HAP-1 (cell line): ENCODE data around the gene FBN2.

Source experiments
- DNase-seq, 2 experiments: peaks; one replicate each; pipeline ENCODE4 v3.0.0-alpha.2; 2016 to 2020; ENCODE audit warnings: low spot score in 2 of 2
- H3K27me3 ChIP-seq: fragments of 250-450 bp; sonication (Bioruptor Pico); 2 replicates; pipeline ENCODE4 v1.5.1; 2020; ENCODE audit warnings: low read depth, mild to moderate bottlenecking, moderate library complexity
- H3K36me3 ChIP-seq: fragments of 250-450 bp; sonication (Bioruptor Pico); replicated peaks from 2 replicates; pipeline ENCODE4 v1.5.1; 2020; ENCODE audit warnings: mild to moderate bottlenecking
- H3K4me1 ChIP-seq: fragments of 250-450 bp; sonication (Bioruptor Pico); 2 replicates; pipeline ENCODE4 v1.5.1; 2020; ENCODE audit warnings: mild to moderate bottlenecking
- H3K4me3 ChIP-seq: fragments of 250-450 bp; sonication (Bioruptor Pico); 2 replicates; pipeline ENCODE4 v1.5.1; 2020; ENCODE audit warnings: mild to moderate bottlenecking, moderate library complexity
- H3K9me3 ChIP-seq: fragments of 250-450 bp; sonication (Bioruptor Pico); 2 replicates; pipeline ENCODE4 v1.5.1; 2020; ENCODE audit warnings: mild to moderate bottlenecking, moderate library complexity
- in situ Hi-C: fragments of 300-500 bp; cut with MboI; formaldehyde crosslinking; loops from 3 replicates; pipeline ENCODE4 v1.14.3; 2020; ENCODE audit warnings: low sequenced_read_pairs, inconsistent platforms, mixed read lengths

FBN2 gene

GRCh38 chr5:128317481-128317880 is 220.6 kb downstream of the FBN2 start:
- in situ Hi-C loops, result no loop called here
- no peak for DNase-seq

DNA sequence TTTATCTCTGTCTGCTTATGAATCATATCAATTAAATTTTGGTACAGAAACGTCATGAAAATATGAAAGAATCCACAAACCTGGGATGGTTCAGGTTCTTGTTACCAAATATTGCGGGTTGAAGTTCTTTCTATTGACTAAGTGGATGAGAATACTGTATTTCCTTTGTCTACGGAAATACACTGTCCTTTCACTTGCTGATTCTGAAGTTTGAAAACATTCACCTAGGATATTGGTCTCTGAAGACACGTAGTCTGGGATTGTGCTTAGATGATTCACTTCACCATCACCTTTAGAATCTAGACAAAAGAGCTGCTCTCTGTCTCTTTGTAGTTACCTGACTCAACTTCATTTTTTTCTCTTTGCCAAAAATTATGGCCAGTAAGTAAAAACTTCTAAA is 222.4 kb downstream of the FBN2 start:
- no peaks in the 10 kb centered on the region for H3K9me3 ChIP-seq
- no peaks in the 10 kb centered on the region for H3K4me1 ChIP-seq
- no peaks in the 10 kb centered on the region for H3K27me3 ChIP-seq
- DNase-seq, result no peak
- in situ Hi-C loops, result no loop called here
- no peak overlapping the region for H3K4me3 ChIP-seq
- no peaks in the 10 kb centered on the region for H3K36me3 ChIP-seq

More at GRCh38 chr5:128317481-128317880, 220.6 kb downstream of the FBN2 start:
- Histone ChIP-seq H3K27me3 (no peaks in the 10 kb centered on the region), H3K4me3 (no peak overlapping the region), H3K36me3 (no peaks in the 10 kb centered on the region), H3K4me1 (no peaks in the 10 kb centered on the region), H3K9me3 (no peaks in the 10 kb centered on the region)

DNA sequence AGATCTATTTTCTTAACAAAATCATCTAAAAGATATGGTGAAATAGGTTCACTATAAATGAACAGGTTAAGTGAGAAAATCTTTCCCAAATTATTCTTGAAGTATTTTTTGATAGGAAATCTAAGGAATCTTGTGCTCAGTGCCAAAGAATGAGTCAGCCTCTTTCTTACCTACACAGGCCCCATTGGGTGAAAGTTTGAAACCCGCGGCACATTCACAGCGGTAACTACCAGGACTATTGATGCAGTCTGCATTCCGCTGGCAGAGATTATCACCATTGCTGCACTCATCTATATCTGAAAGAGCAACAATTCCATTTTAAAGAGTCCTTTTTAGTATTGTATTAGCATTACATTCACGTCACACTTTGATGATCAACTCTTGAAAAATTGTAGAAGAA is 232.7 kb downstream of the FBN2 start:
- no peaks in the 10 kb centered on the region for H3K27me3 ChIP-seq
- H3K4me3 ChIP-seq, result no peak overlapping the region
- in situ Hi-C loops, result no loop called here
- H3K4me1 ChIP-seq, result peaks cover 4% of the 10 kb centered on the region; the same call in 1 of the 2 replicates
- H3K36me3 ChIP-seq, result peaks cover 39% of the 10 kb centered on the region
- no peaks in the 10 kb centered on the region for H3K9me3 ChIP-seq
- DNase-seq, result no peak

GRCh38 chr5:128304791-128305190 is 233.3 kb downstream of the FBN2 start:
- no peak for DNase-seq
- peaks cover 44% of the 10 kb centered on the region for H3K36me3 ChIP-seq

DNA sequence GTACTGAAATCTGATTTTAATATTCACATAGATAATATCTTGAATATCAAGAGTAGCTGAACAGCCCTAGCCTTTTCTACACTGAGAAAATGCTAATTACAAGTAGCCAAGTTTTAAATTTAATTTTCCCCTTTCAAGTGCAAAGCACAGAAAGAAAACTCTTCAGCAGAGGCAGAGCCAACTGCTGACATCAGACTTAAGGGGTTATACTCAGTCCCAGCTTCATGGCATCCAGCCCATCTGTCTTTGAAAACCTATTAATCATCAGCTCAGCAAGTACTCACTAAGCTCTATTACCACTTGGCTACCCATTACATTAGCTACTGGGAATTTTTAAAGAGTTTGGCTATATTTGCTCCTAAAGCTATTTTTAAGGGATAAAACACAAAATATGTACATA is 234.0 kb downstream of the FBN2 start:
- Histone ChIP-seq H3K9me3 (no peaks in the 10 kb centered on the region), H3K36me3 (peaks cover 42% of the 10 kb centered on the region), H3K27me3 (no peaks in the 10 kb centered on the region), H3K4me1 (peaks cover 4% of the 10 kb centered on the region; the same call in 1 of the 2 replicates), H3K4me3 (no peak overlapping the region)
- in situ Hi-C loops, result no loop called here
- no peak for DNase-seq

More at GRCh38 chr5:128304791-128305190, 233.3 kb downstream of the FBN2 start:
- H3K4me1 ChIP-seq, result peaks cover 4% of the 10 kb centered on the region; the same call in 1 of the 2 replicates
- no peak overlapping the region for H3K4me3 ChIP-seq
- in situ Hi-C loops, result no loop called here
- H3K9me3 ChIP-seq, result no peaks in the 10 kb centered on the region
- H3K27me3 ChIP-seq, result no peaks in the 10 kb centered on the region

GRCh38 chr5:128303593-128303992 is 234.5 kb downstream of the FBN2 start:
- in situ Hi-C loops, result no loop called here
- Histone ChIP-seq H3K4me3 (no peak overlapping the region), H3K36me3 (peaks cover 38% of the 10 kb centered on the region), H3K4me1 (peaks cover 4% of the 10 kb centered on the region; the same call in 1 of the 2 replicates), H3K9me3 (no peaks in the 10 kb centered on the region), H3K27me3 (no peaks in the 10 kb centered on the region)
- no peak for DNase-seq

GRCh38 chr5:128300181-128300580 is 237.9 kb downstream of the FBN2 start:
- no peaks in the 10 kb centered on the region for H3K27me3 ChIP-seq
- in situ Hi-C loops, result no loop called here
- H3K9me3 ChIP-seq, result no peaks in the 10 kb centered on the region
- peaks cover 34% of the 10 kb centered on the region for H3K36me3 ChIP-seq
- no peak overlapping the region for H3K4me3 ChIP-seq
- H3K4me1 ChIP-seq, result no peaks in the 10 kb centered on the region
- no peak for DNase-seq

GRCh38 chr5:128290152-128290858 is 247.7 kb downstream of the FBN2 start:
- Histone ChIP-seq H3K4me3 (no peak overlapping the region), H3K4me1 (no peaks in the 10 kb centered on the region), H3K27me3 (no peaks in the 10 kb centered on the region), H3K9me3 (no peaks in the 10 kb centered on the region), H3K36me3 (peaks cover 18% of the 10 kb centered on the region)
- in situ Hi-C loops, result no loop called here
- no peak for DNase-seq

DNA sequence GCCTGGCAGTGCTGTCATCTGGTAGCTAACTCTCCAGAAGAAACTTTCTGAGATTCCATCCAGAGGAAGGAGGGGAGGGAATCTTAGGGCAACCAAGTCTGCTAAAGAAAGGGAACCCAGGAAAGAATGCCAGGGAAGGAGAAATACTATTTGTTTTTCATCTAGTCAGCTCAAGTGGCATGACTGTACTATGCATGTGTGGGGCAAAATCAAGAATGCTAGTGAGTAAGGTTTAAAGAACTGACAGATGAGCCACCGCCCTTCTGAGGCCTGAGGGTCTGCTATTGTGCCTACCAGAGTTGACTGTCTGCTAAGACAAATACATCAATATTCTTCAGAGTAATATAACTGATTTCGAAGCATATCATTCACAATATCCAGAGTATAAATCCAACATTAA is 250.3 kb downstream of the FBN2 start:
- no peak for DNase-seq
- no peaks in the 10 kb centered on the region for H3K4me1 ChIP-seq
- no peaks in the 10 kb centered on the region for H3K9me3 ChIP-seq
- H3K36me3 ChIP-seq, result peaks cover 18% of the 10 kb centered on the region
- no peak overlapping the region for H3K4me3 ChIP-seq
- H3K27me3 ChIP-seq, result no peaks in the 10 kb centered on the region
- in situ Hi-C loops, result no loop called here

DNA sequence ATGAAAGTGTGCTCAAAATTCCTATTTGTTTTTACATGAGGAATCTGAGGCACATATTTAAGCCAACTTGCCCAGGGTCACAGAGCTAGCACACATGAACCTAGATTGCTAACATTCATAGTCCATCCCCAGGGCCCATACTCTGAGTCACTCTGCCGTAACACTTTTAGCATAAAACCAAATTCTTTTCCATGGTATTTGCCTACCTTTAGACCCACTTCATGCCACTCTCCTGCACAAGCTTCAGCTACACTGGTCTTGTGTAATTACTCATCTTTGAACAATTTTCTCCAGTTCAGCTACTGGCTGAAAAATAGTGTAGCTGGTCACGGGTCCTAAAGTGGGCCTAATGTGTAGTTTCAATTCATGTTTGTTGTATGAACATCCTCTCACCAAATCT is 253.8 kb downstream of the FBN2 start:
- Histone ChIP-seq H3K27me3 (no peaks in the 10 kb centered on the region), H3K9me3 (no peaks in the 10 kb centered on the region), H3K36me3 (peaks cover 18% of the 10 kb centered on the region), H3K4me3 (no peak overlapping the region), H3K4me1 (no peaks in the 10 kb centered on the region)
- in situ Hi-C loops, result no loop called here
- no peak for DNase-seq

DNA sequence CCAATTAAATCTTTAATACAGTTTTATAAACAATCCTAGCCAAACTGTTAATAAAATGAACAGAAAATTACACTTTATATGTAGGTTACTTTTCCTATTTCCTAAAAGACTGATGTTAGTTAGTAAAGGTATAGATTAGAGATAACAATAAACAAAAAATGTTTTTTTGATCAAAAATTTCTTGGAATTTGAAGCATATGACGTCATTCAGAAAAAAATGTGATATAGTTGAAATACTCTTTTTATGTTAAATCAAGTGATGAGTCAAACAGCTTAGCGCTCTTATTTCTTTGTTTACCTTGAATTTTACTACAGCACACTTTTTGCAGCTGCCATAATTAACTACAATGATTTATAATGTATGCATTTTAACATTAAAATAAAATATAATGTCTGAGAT is 258.7 kb downstream of the FBN2 start:
- H3K27me3 ChIP-seq, result no peaks in the 10 kb centered on the region
- in situ Hi-C loops, result no loop called here
- no peaks in the 10 kb centered on the region for H3K9me3 ChIP-seq
- no peak overlapping the region for H3K4me3 ChIP-seq
- no peak for DNase-seq
- H3K36me3 ChIP-seq, result peaks cover 20% of the 10 kb centered on the region
- H3K4me1 ChIP-seq, result no peaks in the 10 kb centered on the region

DNA sequence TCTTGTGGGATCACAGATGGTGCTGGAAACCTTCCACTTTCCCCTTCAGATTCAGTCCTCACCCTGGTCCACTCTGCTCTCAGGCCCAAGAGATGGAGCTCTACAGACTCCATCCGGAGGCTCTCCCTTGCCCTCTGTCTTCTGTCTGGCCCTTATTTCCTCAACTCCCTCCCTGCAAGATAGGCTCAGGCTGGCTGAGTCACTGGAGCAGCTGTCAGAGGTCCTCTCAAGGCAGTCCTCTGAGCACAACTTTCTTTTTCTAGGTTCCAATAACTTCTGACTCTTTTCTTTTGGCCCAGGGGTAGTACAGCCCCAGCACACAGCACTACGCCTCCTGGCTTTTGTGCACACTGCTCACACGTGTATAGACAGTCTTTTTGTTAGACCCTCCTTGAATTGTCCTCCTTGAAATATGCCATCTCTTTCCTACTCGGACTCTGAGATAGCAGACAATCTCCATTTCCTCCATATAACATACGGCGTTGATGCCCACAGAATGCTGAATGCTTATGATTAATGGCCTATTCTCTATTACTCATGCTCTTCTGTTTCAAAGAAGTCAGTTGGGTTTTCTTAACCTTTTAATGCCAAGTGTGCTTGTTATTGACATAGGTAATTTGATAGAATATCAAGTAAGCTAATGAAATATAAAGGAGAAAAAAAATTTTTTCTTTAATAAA is 261.4 kb downstream of the FBN2 start:
- peaks cover 32% of the 10 kb centered on the region for H3K36me3 ChIP-seq
- H3K4me1 ChIP-seq, result no peaks in the 10 kb centered on the region
- no peaks in the 10 kb centered on the region for H3K9me3 ChIP-seq
- no peak overlapping the region for H3K4me3 ChIP-seq
- H3K27me3 ChIP-seq, result no peaks in the 10 kb centered on the region
- DNase-seq, result no peak
- in situ Hi-C loops, result no loop called here

GRCh38 chr5:128274441-128274840 is 263.6 kb downstream of the FBN2 start:
- Histone ChIP-seq H3K4me3 (no peak overlapping the region), H3K9me3 (no peaks in the 10 kb centered on the region), H3K4me1 (no peaks in the 10 kb centered on the region), H3K36me3 (peaks cover 38% of the 10 kb centered on the region), H3K27me3 (no peaks in the 10 kb centered on the region)
- in situ Hi-C loops, result no loop called here
- DNase-seq, result no peak

DNA sequence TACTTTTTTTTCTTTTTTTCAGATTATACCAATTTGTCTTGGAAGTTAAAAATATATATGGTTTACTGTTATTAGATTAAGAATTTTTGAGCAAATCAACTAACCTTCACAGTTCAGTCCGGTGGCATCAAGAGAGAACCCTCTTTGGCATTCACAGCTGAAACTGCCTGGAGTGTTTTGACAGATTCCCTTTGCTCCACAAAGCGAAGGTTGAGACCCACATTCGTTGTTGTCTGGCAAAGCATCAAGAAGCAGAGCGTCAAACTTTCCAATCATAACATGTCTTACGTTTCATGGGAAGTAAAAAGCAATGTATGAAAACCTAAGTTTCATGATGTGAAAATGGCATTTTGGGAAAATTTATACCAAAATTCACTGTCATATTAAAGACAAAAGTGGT is 264.3 kb downstream of the FBN2 start:
- in situ Hi-C loops, result no loop called here
- no peaks in the 10 kb centered on the region for H3K9me3 ChIP-seq
- no peaks in the 10 kb centered on the region for H3K4me1 ChIP-seq
- H3K36me3 ChIP-seq, result peaks cover 38% of the 10 kb centered on the region
- no peaks in the 10 kb centered on the region for H3K27me3 ChIP-seq
- DNase-seq, result no peak
- no peak overlapping the region for H3K4me3 ChIP-seq
